K562 (cell line): ENCODE data around the gene METTL23. TPM values are rescaled to one million over a fixed set of nuclear protein-coding genes. Genes with fewer than 3 reads are reported as not detected.

ENCODE experiments used
- ATAC-seq: fragments of 200-7000 bp; cut with Tn5 transposase; 3 replicates; pipeline ENCODE4 v1.9.1; 2020; ENCODE audit warnings: moderate library complexity
- BruUV-seq: library from RNA; stranded (reverse); fragments of 400-500 nt; replicated peaks from 2 replicates; lab custom pipeline; 2021; lab: Mats Ljungman, UMichigan
- CTCF ChIA-PET: fragments of 300-600 bp; formaldehyde crosslinking; extraction: SDS; loops from one replicate; lab custom pipeline; 2021; ENCODE audit warnings: low intra/inter-chr PET ratio; lab: Yijun Ruan, JAX
- POLR2A ChIA-PET: fragments of 300-600, 350-650 bp; sonication (Branson Sonifier 250); formaldehyde crosslinking; extraction: SDS; loops from one replicate; lab custom pipeline; 2021; ENCODE audit warnings: antibody characterized with exemption, inconsistent platforms; lab: Yijun Ruan, JAX
- DNase-seq, 4 experiments: peaks; one replicate each; pipeline versions ENCODE4 v3.0.0 to v3.0.0-alpha.2; 2011 to 2018; ENCODE audit warnings: low spot score in 3 of 4, mixed read lengths in 3 of 4; ENCODE audit errors: extremely low read depth in 1 of 4
- FAIRE-seq: peaks from 2 replicates; lab custom pipeline; 2011; peaks lifted over from hg19 to GRCh38; lab: Jason Lieb, UNC
- H2AFZ ChIP-seq: 2 replicates; pipeline ENCODE4 v1.6.0; 2011; ENCODE audit warnings: low read depth, low read length, control low read depth, inconsistent platforms
- H3K27ac ChIP-seq: fragments of 200-600 bp; 3 replicates; pipeline ENCODE4 v1.8.0; 2011; ENCODE audit warnings: low read depth, mild to moderate bottlenecking, control low read depth, inconsistent platforms, low read length, moderate library complexity, mixed read lengths; ENCODE audit errors: extremely low read depth
- H3K27me3 ChIP-seq, 2 experiments: fragments of 300-600 bp in 1 of 2; 2 replicates in 1 of 2; 3 replicates in 1 of 2; pipeline versions ENCODE4 v1.6.0 to v1.8.0; 2011; ENCODE audit warnings: inconsistent platforms in 2 of 2, low read length in 2 of 2, mild to moderate bottlenecking in 1 of 2, mixed read lengths in 1 of 2, moderate library complexity in 1 of 2; ENCODE audit not compliant: control insufficient read depth in 2 of 2, insufficient read depth in 2 of 2
- H3K36me3 ChIP-seq: fragments of 300-600 bp; 3 replicates; pipeline ENCODE4 v1.8.0; 2011; ENCODE audit warnings: mild to moderate bottlenecking, low read length, inconsistent platforms; ENCODE audit not compliant: control insufficient read depth, insufficient read depth
- H3K4me1 ChIP-seq, 2 experiments: fragments of 200-600 bp in 1 of 2; replicated peaks in 1 of 2; 2 replicates in 1 of 2; 3 replicates in 1 of 2; pipeline versions ENCODE4 v1.5.1 to v1.8.0; 2011; ENCODE audit warnings: inconsistent platforms in 2 of 2, low read length in 2 of 2, mild to moderate bottlenecking in 1 of 2, mixed read lengths in 1 of 2, moderate library complexity in 1 of 2; ENCODE audit not compliant: control insufficient read depth in 2 of 2, insufficient read depth in 2 of 2
- H3K4me2 ChIP-seq: 2 replicates; pipeline ENCODE4 v1.6.1; 2011; ENCODE audit warnings: low read length, control low read depth, inconsistent platforms, mixed read lengths; ENCODE audit not compliant: insufficient read depth
- H3K4me3 ChIP-seq: fragments of 200-600 bp; sonication (generic), shearing (Covaris generic); 2 replicates; pipeline ENCODE4 v1.5.1; 2016; ENCODE audit warnings: control low read depth, inconsistent platforms
- H3K79me2 ChIP-seq: fragments of 200-600 bp; 3 replicates; pipeline ENCODE4 v1.8.0; 2011; ENCODE audit warnings: low read length, inconsistent platforms; ENCODE audit not compliant: control insufficient read depth, insufficient read depth
- H3K9ac ChIP-seq, 2 experiments: 2 replicates each; pipeline versions ENCODE4 v1.6.0 to v1.6.1; 2011; ENCODE audit warnings: low read depth in 2 of 2, low read length in 2 of 2, control low read depth in 1 of 2, inconsistent platforms in 1 of 2, mild to moderate bottlenecking in 1 of 2, mixed read lengths in 1 of 2; ENCODE audit not compliant: insufficient read depth in 1 of 2
- H3K9me1 ChIP-seq: one replicate; pipeline ENCODE4 v1.6.0; 2011; ENCODE audit warnings: inconsistent platforms, mild to moderate bottlenecking, low read length, moderate library complexity; ENCODE audit not compliant: control insufficient read depth, insufficient read depth
- H3K9me3 ChIP-seq: replicated peaks from 2 replicates; pipeline ENCODE4 v1.5.1; 2011; ENCODE audit warnings: low read depth, low read length, inconsistent platforms; ENCODE audit not compliant: control insufficient read depth, insufficient read depth
- H4K20me1 ChIP-seq: replicated peaks from 2 replicates; pipeline ENCODE4 v1.6.1; 2011; ENCODE audit warnings: low read length, inconsistent platforms, mixed read lengths; ENCODE audit not compliant: control insufficient read depth, insufficient read depth
- CGGBP1 ChIP-seq: fragments of 250-450 bp; sonication (Bioruptor Pico); IDR thresholded peaks from 2 replicates; pipeline ENCODE4 v1.9.0; 2021; ENCODE audit warnings: mild to moderate bottlenecking
- DEAF1 ChIP-seq: fragments of 450-650 bp; formaldehyde crosslinking; IDR thresholded peaks from 2 replicates; pipeline ENCODE4 v1.4.0; 2020; ENCODE audit warnings: mild to moderate bottlenecking, moderate library complexity
- FOXP1 ChIP-seq: sonication (generic); formaldehyde crosslinking; IDR thresholded peaks from 2 replicates; pipeline ENCODE4 v1.8.0; 2022; ENCODE audit warnings: mild to moderate bottlenecking, missing genetic modification reagents
- KDM4B ChIP-seq, 2 experiments: fragments of 450-650 bp in 1 of 2; sonication (generic) in 1 of 2; IDR thresholded peaks; 2 replicates each; pipeline ENCODE4 v1.6.1; 2016 to 2017; ENCODE audit warnings: borderline replicate concordance in 2 of 2, antibody characterized with exemption in 1 of 2, low read depth in 1 of 2, mild to moderate bottlenecking in 1 of 2
- MEF2D ChIP-seq: conservative IDR thresholded peaks from 2 replicates; pipeline ENCODE4 v1.6.1; 2016; ENCODE audit warnings: low read depth, missing genetic modification characterization, missing compliant biosample characterization
- NR1H2 ChIP-seq: sonication (generic); formaldehyde crosslinking; IDR thresholded peaks from 2 replicates; pipeline ENCODE4 v1.4.0; 2020; ENCODE audit warnings: mild to moderate bottlenecking, missing genetic modification reagents
- POLR3G ChIP-seq: IDR thresholded peaks from 2 replicates; pipeline ENCODE4 v1.6.1; 2011; ENCODE audit not compliant: insufficient read length, insufficient replicate concordance; ENCODE audit errors: extremely low read depth
- PYGO2 ChIP-seq: fragments of 450-650 bp; IDR thresholded peaks from 2 replicates; pipeline ENCODE4 v1.6.1; 2016; ENCODE audit warnings: mild to moderate bottlenecking, missing genetic modification characterization, moderate library complexity, missing compliant biosample characterization
- SMAD1 ChIP-seq: fragments of 150-350 bp; IDR thresholded peaks from 2 replicates; pipeline ENCODE4 v1.6.1; 2014; ENCODE audit warnings: low read length, low read depth; ENCODE audit not compliant: partially characterized antibody
- YY1 ChIP-seq, 3 experiments: IDR thresholded peaks; 2 replicates each; pipeline ENCODE4 v1.6.1; 2011; ENCODE audit warnings: low read length in 2 of 3, mild to moderate bottlenecking in 2 of 3, moderate library complexity in 2 of 3, borderline replicate concordance in 1 of 3, control low read depth in 1 of 3, low read depth in 1 of 3; ENCODE audit not compliant: insufficient read depth in 3 of 3, insufficient replicate concordance in 2 of 3, control insufficient read depth in 1 of 3, insufficient read length in 1 of 3; ENCODE audit errors: extremely low read depth in 1 of 3
- ZBTB11 ChIP-seq, 3 experiments: fragments of 200-800 bp in 1 of 3; fragments of 250-450 bp in 1 of 3; fragments of 450-650 bp in 1 of 3; sonication (Bioruptor Pico) in 1 of 3; sonication (Bioruptor generic) in 1 of 3; formaldehyde crosslinking in 1 of 3; IDR thresholded peaks; 2 replicates each; pipeline versions ENCODE4 v1.6.1 to v1.8.0; 2016 to 2022; ENCODE audit warnings: mild to moderate bottlenecking in 2 of 3, missing genetic modification characterization in 2 of 3, missing compliant biosample characterization in 1 of 3, moderate library complexity in 1 of 3
- ZFX ChIP-seq: sonication (generic); formaldehyde crosslinking; IDR thresholded peaks from 2 replicates; pipeline ENCODE4 v1.8.0; 2022; ENCODE audit warnings: mild to moderate bottlenecking, missing genetic modification reagents, moderate library complexity
- ZNF253 ChIP-seq: fragments of 250-450 bp; sonication (Bioruptor Pico); conservative IDR thresholded peaks from 2 replicates; pipeline ENCODE4 v1.6.1; 2021; ENCODE audit warnings: mild to moderate bottlenecking
- ZNF449 ChIP-seq: fragments of 250-450 bp; sonication (Bioruptor Pico); IDR thresholded peaks from 2 replicates; pipeline ENCODE4 v1.8.0; 2022; ENCODE audit warnings: moderate library complexity, mild to moderate bottlenecking, inconsistent platforms
- WGBS: fragments of 100-300 bp; shearing (Covaris generic); methylation state at CpG from one replicate; pipeline ENCODE4 v1.1.6; 2016; ENCODE audit warnings: low coverage, mixed read lengths; ENCODE audit not compliant: insufficient coverage; ENCODE audit errors: missing lambda C conversion rate; 5-methylcytosine and 5-hydroxymethylcytosine counted together
- in situ Hi-C: fragments of 300-500 bp; cut with MboI; formaldehyde crosslinking; loops from 4 replicates; pipeline ENCODE4 v1.15.0; 2018; ENCODE audit warnings: inconsistent platforms, mixed read lengths
- intact Hi-C: fragments of 100-400 bp; cut with micrococcal nuclease; formaldehyde crosslinking; loops from 2 replicates; pipeline ENCODE4 v1.14.2; 2022
- polyA plus RNA-seq, 8 experiments: library from polyadenylated mRNA; depleted of rRNA in 4 of 8; stranded (reverse) in 5 of 8; unstranded in 3 of 8; fragments of >200 nt; fragmentation: Nextera tagmentation in 2 of 8; fragmentation: Illumina TruSeq in 1 of 8; extraction: Ambion mirVana in 2 of 8; extraction: Trizol in 1 of 8; gene quantifications; 2 replicates each; pipeline versions ENCODE4 v1.2.1 to v1.2.3, GENCODE V29; 2011 to 2014; ENCODE audit warnings: inconsistent platforms in 1 of 8, missing spikeins in 1 of 8
- total RNA-seq, 7 experiments: library from RNA; depleted of rRNA in 6 of 7; stranded (reverse); fragments of >200 nt in 6 of 7; fragmentation: Illumina TruSeq in 2 of 7; extraction: Trizol in 2 of 7; gene quantifications; 2 replicates each; pipeline versions ENCODE4 v1.2.1 to v1.2.3, GENCODE V29; 2011 to 2021; ENCODE audit warnings: low replicate concordance in 1 of 7

Gene METTL23
- total and polyA plus RNA-seq, 9 of the 15 experiments (the other 6 are each of a cell fraction or from before 2014, with no cell fraction given), result 29.4 to 67.3 (median 41.6) TPM

GRCh38 chr17:76714336-76714735 is 12.3 kb upstream of the METTL23 start:
- CTCF ChIA-PET, result interaction anchor here (0.6 to 2.2 kb wide), 5 partner anchors 32 to 191 kb away, joined by 3 to 12 read pairs (median 3); no protein-coding TSS in a partner anchor
- Histone ChIP-seq H3K4me1 (peaks cover 32 to 41% of the 10 kb centered on the region in 2 experiments), H3K4me2 (no peak overlapping the region), H3K36me3 (peaks cover 62% of the 10 kb centered on the region), H3K9ac (peak overlapping the region in 1 of 2 experiments; percentile 10; a peak in 1 of 4 replicates), H3K9me1 (peaks cover 2% of the 10 kb centered on the region), H3K9me3 (no peaks in the 10 kb centered on the region), H3K27ac (no peak overlapping the region), H2AFZ (no peak overlapping the region), H4K20me1 (peaks cover 4% of the 10 kb centered on the region; the same call in 1 of the 2 replicates), H3K79me2 (peaks cover 12% of the 10 kb centered on the region; the same call in 2 of the 3 replicates), H3K4me3 (no peak overlapping the region), H3K27me3 (no peaks in the 10 kb centered on the region)
- no TSS peak for BruUV-seq
- WGBS, result 70% methylated on average over 5 of the region's 5 CpGs
- no peak for DNase-seq
- TF ChIP-seq ZNF253 (CRISPR knock-in tag), result no peak
- no peak for TF ChIP-seq NR1H2
- no peak for TF ChIP-seq KDM4B (IDR thresholded peaks at IDR 0.05; ENCODE audit: borderline replicate concordance in 2 of 2, low read depth in 1 of 2)
- TF ChIP-seq ZNF449, result no peak
- no peak for TF ChIP-seq YY1 (IDR thresholded peaks at IDR 0.05; ENCODE audit: borderline replicate concordance in 1 of 3, control insufficient read depth in 1 of 3, extremely low read depth in 1 of 3, insufficient read depth in 3 of 3, insufficient read length in 1 of 3, insufficient replicate concordance in 2 of 3, low read depth in 1 of 3, low read length in 2 of 3)
- TF ChIP-seq FOXP1 (CRISPR knock-in tag), result no peak
- no peak for TF ChIP-seq DEAF1 (CRISPR knock-in tag)
- no peak for TF ChIP-seq SMAD1
- TF ChIP-seq ZFX (CRISPR knock-in tag), result no peak
- no peak for TF ChIP-seq POLR3G
- no peak for TF ChIP-seq ZBTB11 (CRISPR knock-in tag; IDR thresholded peaks at IDR 0.05)
- no peak for TF ChIP-seq MEF2D (tag)
- no peak for TF ChIP-seq CGGBP1 (CRISPR knock-in tag)
- no peak for TF ChIP-seq PYGO2 (tag)
- no peak for FAIRE-seq
- in situ Hi-C loops (no loop called here), intact Hi-C loops (no loop called here)
- POLR2A ChIA-PET, result interaction anchor here (0.8 to 5.2 kb wide), 6 partner anchors 12 to 485 kb away, joined by 3 to 35 read pairs (median 5); partner anchors contain the start of genes JMJD6, METTL23, MFSD11 and SRSF2
- ATAC-seq, result no peak
